ENCODE data around the gene SH3TC2.

DNA sequence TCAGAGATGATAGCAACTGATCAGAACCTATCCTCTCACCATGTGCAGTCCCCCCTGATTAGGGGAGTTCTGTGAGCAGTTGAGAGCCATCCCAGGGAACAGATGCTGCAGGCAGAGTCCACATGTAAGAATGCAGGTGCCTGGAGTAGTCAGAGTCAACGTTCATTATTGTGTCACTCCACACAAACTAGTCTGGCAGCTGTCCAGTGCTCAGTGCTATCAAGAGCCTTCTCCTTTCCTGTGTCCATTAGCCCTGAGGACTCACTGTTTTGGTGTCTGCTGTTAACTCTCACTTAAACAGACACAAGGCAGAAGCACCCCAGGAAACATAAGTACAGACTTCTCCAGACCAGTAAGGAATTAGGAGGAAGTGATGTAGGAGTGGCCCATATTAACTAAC, 2.5 kb downstream of the SH3TC2 start:
- TF ChIP-seq, protein P1, sequence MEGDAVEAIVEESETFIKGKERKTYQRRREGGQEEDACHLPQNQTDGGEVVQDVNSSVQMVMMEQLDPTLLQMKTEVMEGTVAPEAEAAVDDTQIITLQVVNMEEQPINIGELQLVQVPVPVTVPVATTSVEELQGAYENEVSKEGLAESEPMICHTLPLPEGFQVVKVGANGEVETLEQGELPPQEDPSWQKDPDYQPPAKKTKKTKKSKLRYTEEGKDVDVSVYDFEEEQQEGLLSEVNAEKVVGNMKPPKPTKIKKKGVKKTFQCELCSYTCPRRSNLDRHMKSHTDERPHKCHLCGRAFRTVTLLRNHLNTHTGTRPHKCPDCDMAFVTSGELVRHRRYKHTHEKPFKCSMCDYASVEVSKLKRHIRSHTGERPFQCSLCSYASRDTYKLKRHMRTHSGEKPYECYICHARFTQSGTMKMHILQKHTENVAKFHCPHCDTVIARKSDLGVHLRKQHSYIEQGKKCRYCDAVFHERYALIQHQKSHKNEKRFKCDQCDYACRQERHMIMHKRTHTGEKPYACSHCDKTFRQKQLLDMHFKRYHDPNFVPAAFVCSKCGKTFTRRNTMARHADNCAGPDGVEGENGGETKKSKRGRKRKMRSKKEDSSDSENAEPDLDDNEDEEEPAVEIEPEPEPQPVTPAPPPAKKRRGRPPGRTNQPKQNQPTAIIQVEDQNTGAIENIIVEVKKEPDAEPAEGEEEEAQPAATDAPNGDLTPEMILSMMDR (optimal IDR thresholded peaks at IDR 0.05 in 1 of 3, IDR thresholded peaks at IDR 0.05 in 1 of 3, conservative IDR thresholded peaks at IDR 0.05 in 1 of 3; ENCODE audit: extremely low read depth in 1 of 3, insufficient read depth in 2 of 3, low read length in 3 of 3) = no peak
- no peak for TF ChIP-seq EZH2 (IDR thresholded peaks at IDR 0.05; ENCODE audit: low read length)

All from keratinocyte (primary cell).